NT2/D1 (cell line): Measurements from ENCODE around the gene LYG1.

Experiments
- SUZ12 ChIP-seq: IDR thresholded peaks from 2 replicates; pipeline ENCODE4 v1.6.1; 2011; ENCODE audit not compliant: insufficient read length, insufficient read depth; ENCODE audit errors: extremely low read depth
- YY1 ChIP-seq: IDR thresholded peaks from 2 replicates; pipeline ENCODE4 v1.6.1; 2011; ENCODE audit not compliant: insufficient read length, insufficient read depth
- ZNF274 ChIP-seq: IDR thresholded peaks from 2 replicates; pipeline ENCODE4 v1.6.1; 2011; ENCODE audit warnings: mild to moderate bottlenecking, low read depth, low read length

DNA sequence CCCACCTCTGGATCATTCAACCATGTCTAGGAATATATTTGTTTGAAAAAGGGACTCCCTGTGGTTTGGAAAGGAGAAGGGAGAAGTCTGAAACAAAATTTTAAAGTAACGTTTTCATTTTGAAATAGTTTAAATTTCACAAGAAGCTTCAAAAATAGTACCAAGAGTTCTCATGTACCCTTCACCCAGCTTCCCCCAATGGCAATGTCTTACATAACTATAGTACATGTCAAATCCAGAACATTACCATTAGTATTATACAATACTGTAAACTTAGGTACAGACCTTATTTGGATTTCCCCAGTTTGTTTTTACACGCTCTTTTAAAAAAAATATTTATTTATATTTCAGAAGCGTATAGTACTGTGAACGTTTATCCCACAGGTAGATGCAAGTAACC is 41.5 kb downstream of the LYG1 start:
- TF ChIP-seq ZNF274, result no peak
- TF ChIP-seq YY1, result no peak
- no peak for TF ChIP-seq SUZ12
